ENCODE measurements around the gene PTOV1. TPM values are rescaled to one million over a fixed set of nuclear protein-coding genes. Genes with fewer than 3 reads are reported as not detected.
A peak's percentile ranks its signal among the peaks of the same experiment; 100 is the strongest.

PTOV1 gene
- total RNA-seq, 1 donor from 2014 or later, result 143 TPM

DNA sequence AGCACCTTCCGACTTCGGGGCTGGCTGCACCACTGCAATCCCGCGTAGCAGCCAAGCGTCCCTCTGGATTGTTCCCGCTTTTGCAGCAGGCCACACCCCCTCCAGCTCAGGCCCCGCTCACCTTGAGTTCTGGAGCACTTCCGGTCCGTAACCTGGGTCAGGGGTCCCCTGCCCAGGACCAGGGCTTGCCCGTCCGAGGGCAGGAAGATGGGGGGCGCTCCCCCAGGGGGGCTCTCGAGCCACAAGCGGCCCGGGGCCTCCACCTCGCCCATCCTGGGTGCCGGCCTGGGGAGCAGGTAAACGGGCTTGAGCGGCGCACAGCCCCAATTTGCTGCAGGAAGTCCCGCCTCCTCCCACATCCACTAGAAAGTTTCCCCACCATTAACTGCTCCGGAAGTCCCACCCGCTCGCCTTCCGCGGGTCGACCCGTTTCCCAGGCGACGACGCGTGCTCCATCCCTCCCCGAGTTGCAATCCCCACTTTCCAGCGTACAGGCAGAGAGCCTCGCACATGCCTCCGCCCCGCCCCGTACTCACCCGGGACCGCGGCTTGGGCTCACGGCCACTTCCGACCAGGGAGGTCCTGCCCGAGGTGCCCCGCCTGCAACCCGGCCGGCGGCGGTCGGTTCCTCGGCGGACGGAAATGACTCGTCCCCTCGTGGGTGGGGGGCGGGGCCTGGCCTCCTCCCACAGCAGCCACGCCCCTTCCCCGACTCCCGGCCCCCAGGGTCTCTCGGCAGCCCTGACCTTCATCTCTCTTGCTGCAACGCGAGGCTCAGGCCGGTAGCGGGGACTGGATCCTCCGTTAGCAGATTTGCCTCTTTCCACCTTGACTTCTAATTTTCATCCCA, 16.2 kb downstream of the PTOV1 start, which contains the start of gene PNKP:
Gene PNKP (minus strand): TSS at position 644 of the 850 bp plus-strand sequence. CDS start 372 bp downstream, at position 272.
- DNase-seq (ENCODE audit: low spot score) (peak; percentile 95), ATAC-seq (peak; percentile 75)
- intact Hi-C loops (cut with DNase I), result no loop called here

DNA sequence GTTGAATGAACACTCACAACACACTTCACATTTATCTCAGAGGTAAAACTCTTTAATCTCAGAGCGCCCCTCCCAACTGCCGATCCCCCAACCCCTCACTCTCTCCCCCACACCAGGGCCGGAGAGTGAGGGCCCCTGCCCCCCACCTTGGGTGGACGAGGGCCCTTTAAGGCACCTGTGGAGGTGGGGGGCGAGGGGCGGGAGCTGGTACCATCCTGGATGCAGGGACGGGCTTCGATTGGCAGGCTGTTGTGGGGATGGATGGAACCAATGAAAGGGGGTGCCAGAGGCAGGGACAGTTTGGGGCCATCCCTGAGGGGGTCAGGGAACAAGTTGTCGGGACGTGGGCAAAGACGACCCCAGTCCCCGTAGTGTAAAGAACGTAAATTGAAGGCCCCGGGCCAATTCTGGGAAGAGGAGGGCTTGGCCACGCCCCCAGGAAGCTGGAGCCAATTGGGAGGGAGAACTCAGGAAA, 18.1 kb downstream of the PTOV1 start:
- intact Hi-C loops (cut with DNase I), result no loop called here
- peak; percentile 97 for DNase-seq (ENCODE audit: low spot score)
- ATAC-seq, result peak; percentile 7

DNA sequence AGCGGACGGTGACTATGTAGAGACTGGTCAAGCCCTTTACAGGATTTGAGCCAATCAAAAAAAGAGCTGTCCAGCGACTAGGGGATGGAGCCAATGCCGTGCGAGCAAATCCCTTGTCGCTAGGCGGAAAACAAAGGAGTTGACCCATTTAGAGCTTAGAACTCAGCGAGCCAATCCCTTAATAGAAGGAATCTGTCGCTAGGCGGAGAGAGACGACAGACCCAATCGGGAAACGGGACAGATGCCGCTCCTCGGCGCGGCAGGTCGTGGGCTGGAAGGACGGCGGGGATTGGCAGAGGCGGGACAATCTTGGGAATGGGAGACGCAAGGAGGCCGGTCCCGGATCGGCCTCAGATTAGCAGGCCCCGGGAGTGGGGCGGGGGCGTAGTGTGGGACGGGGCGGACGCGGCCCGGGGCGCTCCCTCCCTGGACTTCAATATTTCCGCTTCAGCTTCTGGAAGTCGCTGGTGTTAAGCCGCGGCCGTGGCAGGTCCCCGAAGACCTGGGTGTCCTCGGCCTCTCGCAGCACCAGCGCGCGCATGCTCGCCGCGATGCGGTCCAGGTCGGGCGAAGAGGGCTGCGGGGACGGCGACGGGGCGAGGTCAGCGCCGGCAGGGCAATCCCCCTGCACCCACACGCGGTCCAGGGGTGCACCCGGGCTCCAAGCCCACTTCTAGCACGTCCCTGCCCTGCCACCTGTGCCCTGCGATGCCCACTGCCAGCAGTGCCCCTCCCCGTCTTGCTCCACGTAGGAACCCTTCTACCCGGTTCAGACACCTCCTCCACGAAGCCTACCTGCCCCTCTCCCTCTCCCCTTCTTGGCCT, 18.7 kb downstream of the PTOV1 start:
- ATAC-seq, result peak; percentile 85
- intact Hi-C loops (cut with DNase I), result no loop called here
- peak; percentile 98 for DNase-seq (ENCODE audit: low spot score)

DNA sequence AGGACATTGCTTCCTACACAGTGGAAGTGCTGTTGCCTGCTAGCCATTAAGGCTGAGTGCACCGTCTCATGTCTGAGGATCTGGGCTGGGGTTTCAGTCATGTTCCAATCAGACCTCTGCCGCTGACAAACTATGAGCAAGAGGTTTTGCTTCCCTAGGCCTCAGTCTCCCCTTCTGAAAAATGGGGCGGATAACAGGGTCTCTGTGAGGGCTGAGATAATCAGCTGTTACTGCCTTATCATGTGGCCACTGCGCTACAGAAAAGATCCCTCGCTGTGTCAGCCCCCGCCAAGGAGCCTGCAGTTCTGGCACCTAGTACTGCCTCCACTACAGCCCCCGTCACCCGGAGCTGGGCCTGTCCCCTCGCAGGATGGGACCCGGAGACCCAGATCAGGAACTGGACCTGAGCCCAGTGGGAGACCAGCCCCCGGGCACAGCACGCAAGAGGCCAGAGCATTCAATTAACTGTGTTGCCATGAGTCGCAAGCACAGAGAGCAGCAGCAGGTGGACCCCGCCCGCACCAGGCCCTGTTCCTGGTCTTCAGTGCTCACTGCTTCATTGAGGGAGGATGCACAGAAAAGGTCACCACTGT, 19.4 kb downstream of the PTOV1 start:
- DNase-seq (ENCODE audit: low spot score) (no peak), ATAC-seq (no peak)
- intact Hi-C loops (cut with DNase I), result no loop called here

DNA sequence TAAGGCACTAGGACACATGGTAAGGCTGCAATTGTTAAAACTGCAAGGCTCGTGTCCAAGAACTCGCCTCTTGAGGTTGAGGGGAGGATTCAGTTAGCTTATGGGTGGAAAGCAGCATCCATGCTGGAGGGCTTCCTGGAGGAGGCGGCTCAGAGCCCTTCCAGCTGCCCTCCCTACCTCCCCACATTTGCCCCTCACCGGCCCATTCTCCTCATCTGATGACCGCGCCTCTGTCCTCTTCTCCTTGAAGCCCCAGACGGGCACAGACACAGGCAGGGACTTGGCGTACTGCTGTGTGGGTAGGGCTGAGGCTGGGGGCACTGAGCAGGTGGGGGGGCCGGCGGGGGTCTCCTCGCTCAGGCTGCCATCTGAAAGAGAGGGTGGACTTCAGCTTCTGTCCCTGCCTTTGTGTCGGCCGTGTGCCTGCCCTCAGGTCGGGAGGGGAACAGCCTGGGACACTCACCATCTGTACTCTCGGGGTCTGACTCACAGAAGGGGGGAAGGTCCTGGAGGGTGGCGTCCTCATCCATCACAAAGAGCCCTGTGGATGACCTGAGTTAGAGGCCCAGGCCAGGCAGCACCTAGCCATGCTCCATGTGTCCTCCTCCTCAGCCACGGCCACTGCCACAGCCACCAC, 20.5 kb downstream of the PTOV1 start:
- no peak for ATAC-seq
- DNase-seq (ENCODE audit: low spot score), result no peak
- intact Hi-C loops (cut with DNase I), result no loop called here

GRCh38 chr19:49872245-49873128, 21.5 kb downstream of the PTOV1 start:
- intact Hi-C loops (cut with DNase I), result no loop called here
- no peak for ATAC-seq
- no peak for DNase-seq (ENCODE audit: low spot score)

DNA sequence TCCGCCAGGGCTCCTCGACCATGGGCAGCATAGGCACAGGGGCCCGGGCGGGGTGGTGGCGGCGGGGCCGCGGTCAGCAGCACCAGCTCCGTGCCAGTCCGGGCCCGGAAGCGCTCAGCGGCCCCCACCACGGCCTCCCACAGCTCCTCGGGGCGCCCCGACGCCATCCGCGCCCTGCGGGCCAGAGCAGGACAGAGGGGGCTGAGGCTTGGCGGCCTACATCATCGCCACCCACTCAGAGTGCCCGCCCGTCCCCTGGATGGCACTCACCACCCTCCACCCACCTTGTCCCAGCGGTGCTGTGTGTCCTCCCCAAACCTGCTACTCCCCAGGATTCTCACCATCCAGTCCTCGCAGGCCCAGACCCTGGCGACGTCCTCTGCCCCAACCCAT, 22.2 kb downstream of the PTOV1 start:
- intact Hi-C loops (cut with DNase I), result no loop called here

DNA sequence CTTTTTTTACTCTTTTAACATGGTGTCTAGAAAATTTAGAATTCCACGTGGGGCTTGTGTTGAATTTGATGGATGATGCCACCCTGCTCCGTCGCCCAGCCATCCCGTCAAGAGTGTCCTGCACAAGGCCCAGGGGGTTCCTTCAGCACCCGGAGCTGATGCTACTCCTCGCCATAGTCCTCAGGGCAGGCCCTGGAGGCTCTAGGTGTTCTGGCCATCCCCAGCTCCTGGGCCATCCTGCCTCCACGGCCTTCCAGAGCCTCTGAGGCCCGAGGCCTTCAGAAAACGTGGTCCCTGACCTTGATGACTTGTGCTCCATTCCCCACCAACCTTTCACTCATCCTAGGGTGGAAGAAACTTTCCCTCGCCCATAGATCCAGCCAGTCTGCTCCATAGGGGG, 22.9 kb downstream of the PTOV1 start:
- intact Hi-C loops (cut with DNase I), result no loop called here
- ATAC-seq (no peak), DNase-seq (ENCODE audit: low spot score) (no peak)

More for the DNA sequence above, 22.2 kb downstream of the PTOV1 start:
- DNase-seq (ENCODE audit: low spot score) (no peak), ATAC-seq (no peak)

DNA sequence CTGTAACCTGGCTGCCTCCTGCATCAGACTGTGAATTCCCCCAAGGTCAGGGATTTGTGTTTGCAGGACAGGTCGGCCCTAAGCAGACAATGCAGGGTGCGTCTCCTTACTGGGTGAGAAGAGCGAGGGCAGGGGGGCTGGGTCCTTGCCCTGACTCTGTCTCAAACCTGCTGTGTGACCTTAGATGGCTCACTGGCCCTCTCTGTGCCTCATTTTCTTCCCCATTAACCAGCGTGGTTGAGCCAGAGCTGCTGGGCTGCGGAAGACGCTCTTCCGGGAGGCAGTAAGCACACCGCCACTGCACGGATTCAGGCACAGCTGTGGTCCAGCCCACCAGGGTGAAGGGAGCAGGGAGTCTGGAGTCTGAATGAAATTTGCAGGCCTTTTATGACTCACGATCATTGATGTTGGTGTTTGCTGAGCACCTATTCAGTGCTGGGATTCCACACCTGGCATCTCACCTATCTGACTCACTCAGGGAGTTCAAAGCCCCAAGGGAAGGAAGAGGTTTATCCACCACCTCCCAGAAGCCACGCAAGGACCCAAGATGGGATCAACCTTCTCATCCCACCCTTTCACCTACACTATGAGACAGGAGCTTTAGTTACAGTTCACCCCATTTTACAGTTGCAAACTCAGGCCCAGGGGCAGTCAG, 23.7 kb downstream of the PTOV1 start:
- intact Hi-C loops (cut with DNase I), result no loop called here
- ATAC-seq (no peak), DNase-seq (ENCODE audit: low spot score) (no peak)

GRCh38 chr19:49875177-49875576, 24.2 kb downstream of the PTOV1 start:
- intact Hi-C loops (cut with DNase I), result no loop called here
- ATAC-seq (no peak), DNase-seq (ENCODE audit: low spot score) (no peak)

DNA sequence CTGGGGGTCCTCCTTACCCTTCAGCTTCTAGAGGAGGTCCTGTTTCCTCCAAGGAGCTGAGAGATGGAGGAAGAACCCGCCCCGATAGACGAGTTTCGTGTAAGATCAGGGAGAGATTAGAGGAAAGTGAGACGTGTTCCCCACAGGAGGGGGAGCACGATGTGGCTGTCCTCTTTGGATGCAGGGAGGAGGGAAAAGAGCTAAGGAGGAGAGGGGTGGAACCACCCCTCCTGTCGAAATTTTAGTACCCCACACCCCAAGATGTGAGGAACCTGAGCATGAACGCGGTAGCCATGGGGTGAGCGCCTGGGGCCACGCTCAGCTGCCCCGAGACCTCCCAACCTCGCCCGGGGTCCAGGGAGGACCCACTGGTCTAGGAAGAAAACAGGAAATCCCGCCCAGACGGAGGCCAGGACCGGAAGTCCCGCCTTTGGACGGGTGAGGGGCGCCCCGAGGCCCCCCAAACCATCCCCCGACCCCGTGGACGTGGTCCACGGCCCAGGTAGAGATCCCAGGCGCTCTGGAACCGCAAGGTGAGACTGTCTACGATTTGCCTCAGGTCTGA, 25.0 kb downstream of the PTOV1 start:
- DNase-seq (ENCODE audit: low spot score), result peak; percentile 88
- ATAC-seq, result peak; percentile 2
- intact Hi-C loops (cut with DNase I), result no loop called here

DNA sequence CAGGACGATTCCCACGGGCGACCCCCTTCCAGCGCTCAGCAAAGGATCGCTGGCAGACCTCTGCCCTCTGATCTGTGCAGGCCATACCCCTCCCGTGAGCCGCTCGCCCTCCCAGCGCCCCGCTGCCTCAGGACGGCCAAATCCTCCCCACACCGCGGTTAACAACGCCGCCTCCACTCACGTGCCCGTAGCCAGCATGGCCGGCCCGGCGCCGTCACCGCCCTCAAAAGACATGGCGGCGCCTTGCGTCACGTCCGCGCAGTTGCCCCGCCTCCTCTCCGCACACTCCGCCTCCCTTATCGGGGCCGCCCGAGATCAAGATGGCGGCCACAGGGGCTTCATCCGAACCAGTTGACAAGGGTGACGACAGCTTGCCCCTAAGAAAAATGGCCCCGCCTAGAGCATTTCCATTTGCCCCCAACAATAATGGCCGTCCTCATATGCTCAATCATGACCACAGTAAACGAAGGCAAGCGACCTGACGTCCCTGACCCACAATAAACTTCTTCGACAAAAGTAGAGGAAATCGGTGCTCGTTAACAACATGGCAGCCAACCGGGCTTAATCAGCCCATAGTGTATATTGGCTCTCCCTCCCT, 25.6 kb downstream of the PTOV1 start:
- intact Hi-C loops (cut with DNase I), result no loop called here

GRCh38 chr19:49877020-49877878, 26.3 kb downstream of the PTOV1 start, which contains the start of the genes AKT1S1 and TBC1D17:
Gene AKT1S1, minus strand, starts transcription at chr19:49877355. Its CDS starts 4,060 bp downstream, at chr19:49873295.
Gene TBC1D17, plus strand, starts transcription at chr19:49877702. Its CDS starts 22 bp downstream, at chr19:49877724.
- ATAC-seq (peak; percentile 87), DNase-seq (ENCODE audit: low spot score) (peak; percentile 99)

More for the DNA sequence above, 25.6 kb downstream of the PTOV1 start:
- DNase-seq (ENCODE audit: low spot score) (peak; percentile 98), ATAC-seq (peak; percentile 85)

GRCh38 chr19:49877879-49878743, 27.2 kb downstream of the PTOV1 start:
- intact Hi-C loops (cut with DNase I), result no loop called here
- peak; percentile 85 for ATAC-seq
- peak; percentile 99 for DNase-seq (ENCODE audit: low spot score)

More at GRCh38 chr19:49877020-49877878, 26.3 kb downstream of the PTOV1 start, which contains the start of the genes AKT1S1 and TBC1D17:
- intact Hi-C loops (cut with DNase I), result no loop called here

DNA sequence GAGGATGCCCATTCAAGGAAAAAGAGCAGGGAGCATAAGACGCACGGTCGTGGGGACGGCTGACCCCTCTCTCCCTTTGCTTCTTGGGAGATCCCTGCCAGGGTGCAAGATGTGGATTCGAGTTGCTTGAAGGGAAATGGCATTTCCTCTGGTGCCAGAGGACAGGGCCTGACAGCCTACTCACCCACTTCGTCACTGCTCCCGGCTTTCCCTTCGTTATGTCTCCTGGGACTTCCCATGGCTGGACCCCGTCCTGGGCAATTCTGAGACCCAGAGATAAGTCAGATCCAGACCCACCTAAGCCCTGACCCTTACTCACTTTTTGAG, 27.7 kb downstream of the PTOV1 start:
- intact Hi-C loops (cut with DNase I), result no loop called here
- DNase-seq (ENCODE audit: low spot score), result no peak
- no peak for ATAC-seq

Measured in sciatic nerve (tissue), 2 donors.